ENCODE measurements around the gene HIVEP1. TPM values are rescaled to one million over a fixed set of nuclear protein-coding genes. Genes with fewer than 3 reads are reported as not detected.
A peak's percentile ranks its signal among the peaks of the same experiment; 100 is the strongest.

The HIVEP1 gene
- polyA plus RNA-seq, 1 of the 3 experiments (the other 2 are of a cell fraction): 7.7 TPM

- no peak for TF ChIP-seq SMC3 (IDR thresholded peaks at IDR 0.05; ENCODE audit: low read depth, low read length)
- TF ChIP-seq YY1 (IDR thresholded peaks at IDR 0.05; ENCODE audit: low read depth): no peak
- no peak for TF ChIP-seq RCOR1 (IDR thresholded peaks at IDR 0.05; ENCODE audit: low read length)
- peak; percentile 3 for TF ChIP-seq CHD2 (IDR thresholded peaks at IDR 0.05; ENCODE audit: low read length, partially characterized antibody)
- no peak for TF ChIP-seq GATA2 (CRISPR knock-in tag; IDR thresholded peaks at IDR 0.05)
- 0 out of 2 replicates have a peak, but pooled peaks have one; percentile 4 for TF ChIP-seq MAX (IDR thresholded peaks at IDR 0.05; ENCODE audit: low read depth)
- TF ChIP-seq MXI1 (IDR thresholded peaks at IDR 0.05; ENCODE audit: low read depth, low read length): 0 out of 2 replicates have a peak, but pooled peaks have one; percentile 4
- peak overlapping the region; percentile 86 for H2AFZ ChIP-seq (ENCODE audit: low read depth)
- H3K4me1 ChIP-seq (ENCODE audit: control insufficient read depth in 1 of 2, insufficient read depth in 2 of 2, low read depth in 1 of 2, low read length in 1 of 2): peaks cover 5 to 13% of the 10 kb centered on the region in 2 experiments; a peak in 3 of 4 replicates
- ChIA-PET POLR2A (no interaction called here), CTCF (interaction anchor here (1.4 kb wide), 1 partner anchor 225 kb away, joined by 3 read pairs; no protein-coding TSS in a partner anchor)
- no peaks in the 10 kb centered on the region for H3K27me3 ChIP-seq (ENCODE audit: insufficient read depth)
- peak overlapping the region; percentile 62 to 85 for H3K4me3 ChIP-seq (ENCODE audit: low read depth in 2 of 2, low read length in 1 of 2)
- H4K20me1 ChIP-seq (ENCODE audit: insufficient read depth): no peaks in the 10 kb centered on the region
- H3K79me2 ChIP-seq (ENCODE audit: insufficient read depth): peaks cover 21% of the 10 kb centered on the region
- H3K9me2 ChIP-seq: no peaks in the 10 kb centered on the region
- no peak for DNase-seq
- 5% methylated on average over 1 of the region's 29 CpGs for WGBS (ENCODE audit: low lambda C conversion rate)
- H3K4me2 ChIP-seq: peak overlapping the region; percentile 85
- H3K36me3 ChIP-seq (replicated peaks in 1 of 2; ENCODE audit: control insufficient read depth in 1 of 2, insufficient read depth in 2 of 2, low read length in 1 of 2): no peaks in the 10 kb centered on the region
- peak overlapping the region; percentile 100 for H3K9ac ChIP-seq
- peak overlapping the region; percentile 99 for H3K27ac ChIP-seq (ENCODE audit: low read depth in 2 of 2, low read length in 1 of 2)
- peaks cover 33% of the 10 kb centered on the region for H3F3A ChIP-seq (replicated peaks; ENCODE audit: insufficient read depth)
- H3K9me3 ChIP-seq: no peaks in the 10 kb centered on the region
Measured at GRCh38 chr6:12009180-12009685, 2.9 kb upstream of the HIVEP1 start.

DNA sequence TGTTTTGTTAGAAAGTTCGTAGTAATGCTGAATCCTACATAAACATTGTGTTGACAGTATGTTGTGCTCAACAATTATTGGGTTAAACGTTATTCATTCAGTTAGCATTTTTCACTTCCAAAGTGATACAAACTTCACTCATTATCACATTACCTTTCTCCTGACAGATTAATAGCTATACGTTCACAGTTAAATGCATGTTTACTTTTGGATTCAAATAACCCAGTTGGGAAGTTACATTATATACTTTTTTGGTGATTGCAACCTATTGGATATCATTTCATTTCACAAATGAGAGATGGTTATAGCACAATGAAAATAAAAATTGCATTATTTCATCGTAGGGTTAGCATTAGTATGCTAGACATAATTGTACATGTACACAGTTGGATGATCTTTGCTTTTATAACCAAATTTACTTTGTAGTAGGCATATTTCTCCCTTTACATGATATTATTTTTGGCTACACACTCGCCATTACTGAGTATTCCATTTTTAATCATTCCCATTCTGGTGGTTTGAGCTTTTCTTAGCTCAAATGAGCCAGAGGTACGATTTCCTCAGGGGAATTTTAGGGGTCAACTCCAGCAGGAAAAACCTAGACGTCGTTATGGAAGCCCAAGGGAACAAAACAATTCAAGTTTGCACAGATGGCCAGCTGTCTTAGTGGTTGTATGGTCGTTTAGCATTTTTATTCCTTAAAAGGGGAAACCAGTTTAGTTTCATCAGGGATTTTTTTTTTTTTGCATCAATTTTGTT is 2.1 kb upstream of the HIVEP1 start:
- ChIA-PET POLR2A (no interaction called here), CTCF (interaction anchor here (0.7 to 1.4 kb wide), 2 partner anchors 224 kb away, joined by 3 read pairs; no protein-coding TSS in a partner anchor)
- Histone ChIP-seq H3K36me3 (replicated peaks in 1 of 2; ENCODE audit: control insufficient read depth in 1 of 2, insufficient read depth in 2 of 2, low read length in 1 of 2) (peaks cover 0 to 4% of the 10 kb centered on the region in 2 experiments), H3K9ac (peak overlapping the region; percentile 100), H3K4me2 (peak overlapping the region; percentile 85), H3K4me1 (ENCODE audit: control insufficient read depth in 1 of 2, insufficient read depth in 2 of 2, low read depth in 1 of 2, low read length in 1 of 2) (peaks cover 5 to 13% of the 10 kb centered on the region in 2 experiments; a peak in 3 of 4 replicates), H3K4me3 (ENCODE audit: low read depth in 2 of 2, low read length in 1 of 2) (peak overlapping the region; percentile 62 to 85), H3K9me3 (no peaks in the 10 kb centered on the region), H2AFZ (ENCODE audit: low read depth) (peak overlapping the region; percentile 87), H3F3A (replicated peaks; ENCODE audit: insufficient read depth) (peaks cover 38% of the 10 kb centered on the region), H3K27me3 (ENCODE audit: insufficient read depth) (no peaks in the 10 kb centered on the region), H3K9me2 (no peaks in the 10 kb centered on the region), H3K27ac (ENCODE audit: low read depth in 2 of 2, low read length in 1 of 2) (peak overlapping the region; percentile 95 to 99), H3K79me2 (ENCODE audit: insufficient read depth) (peaks cover 29% of the 10 kb centered on the region), H4K20me1 (ENCODE audit: insufficient read depth) (no peaks in the 10 kb centered on the region)
- 5% methylated on average over 9 of the region's 9 CpGs for WGBS (ENCODE audit: low lambda C conversion rate)
- no peak for DNase-seq
- no peak for TF ChIP-seq TEAD4 (IDR thresholded peaks at IDR 0.05; ENCODE audit: borderline replicate concordance, insufficient read depth)
- TF ChIP-seq, protein P1, sequence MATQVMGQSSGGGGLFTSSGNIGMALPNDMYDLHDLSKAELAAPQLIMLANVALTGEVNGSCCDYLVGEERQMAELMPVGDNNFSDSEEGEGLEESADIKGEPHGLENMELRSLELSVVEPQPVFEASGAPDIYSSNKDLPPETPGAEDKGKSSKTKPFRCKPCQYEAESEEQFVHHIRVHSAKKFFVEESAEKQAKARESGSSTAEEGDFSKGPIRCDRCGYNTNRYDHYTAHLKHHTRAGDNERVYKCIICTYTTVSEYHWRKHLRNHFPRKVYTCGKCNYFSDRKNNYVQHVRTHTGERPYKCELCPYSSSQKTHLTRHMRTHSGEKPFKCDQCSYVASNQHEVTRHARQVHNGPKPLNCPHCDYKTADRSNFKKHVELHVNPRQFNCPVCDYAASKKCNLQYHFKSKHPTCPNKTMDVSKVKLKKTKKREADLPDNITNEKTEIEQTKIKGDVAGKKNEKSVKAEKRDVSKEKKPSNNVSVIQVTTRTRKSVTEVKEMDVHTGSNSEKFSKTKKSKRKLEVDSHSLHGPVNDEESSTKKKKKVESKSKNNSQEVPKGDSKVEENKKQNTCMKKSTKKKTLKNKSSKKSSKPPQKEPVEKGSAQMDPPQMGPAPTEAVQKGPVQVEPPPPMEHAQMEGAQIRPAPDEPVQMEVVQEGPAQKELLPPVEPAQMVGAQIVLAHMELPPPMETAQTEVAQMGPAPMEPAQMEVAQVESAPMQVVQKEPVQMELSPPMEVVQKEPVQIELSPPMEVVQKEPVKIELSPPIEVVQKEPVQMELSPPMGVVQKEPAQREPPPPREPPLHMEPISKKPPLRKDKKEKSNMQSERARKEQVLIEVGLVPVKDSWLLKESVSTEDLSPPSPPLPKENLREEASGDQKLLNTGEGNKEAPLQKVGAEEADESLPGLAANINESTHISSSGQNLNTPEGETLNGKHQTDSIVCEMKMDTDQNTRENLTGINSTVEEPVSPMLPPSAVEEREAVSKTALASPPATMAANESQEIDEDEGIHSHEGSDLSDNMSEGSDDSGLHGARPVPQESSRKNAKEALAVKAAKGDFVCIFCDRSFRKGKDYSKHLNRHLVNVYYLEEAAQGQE (IDR thresholded peaks at IDR 0.05; ENCODE audit: low read depth, low read length): no peak
- no peak for TF ChIP-seq RXRA (IDR thresholded peaks at IDR 0.05; ENCODE audit: borderline replicate concordance, low read depth)
- TF ChIP-seq MEF2A (IDR thresholded peaks at IDR 0.05; ENCODE audit: borderline replicate concordance, low read depth): no peak
- TF ChIP-seq RAD21 (IDR thresholded peaks at IDR 0.05; ENCODE audit: low read length): no peak
- TF ChIP-seq TAF1 (IDR thresholded peaks at IDR 0.05; ENCODE audit: borderline replicate concordance, low read depth, low read length): no peak
- TF ChIP-seq FOSL2 (IDR thresholded peaks at IDR 0.05; ENCODE audit: borderline replicate concordance, low read depth): no peak
- no peak for TF ChIP-seq FOXJ3 (CRISPR knock-in tag; IDR thresholded peaks at IDR 0.05)
- TF ChIP-seq, protein P2, sequence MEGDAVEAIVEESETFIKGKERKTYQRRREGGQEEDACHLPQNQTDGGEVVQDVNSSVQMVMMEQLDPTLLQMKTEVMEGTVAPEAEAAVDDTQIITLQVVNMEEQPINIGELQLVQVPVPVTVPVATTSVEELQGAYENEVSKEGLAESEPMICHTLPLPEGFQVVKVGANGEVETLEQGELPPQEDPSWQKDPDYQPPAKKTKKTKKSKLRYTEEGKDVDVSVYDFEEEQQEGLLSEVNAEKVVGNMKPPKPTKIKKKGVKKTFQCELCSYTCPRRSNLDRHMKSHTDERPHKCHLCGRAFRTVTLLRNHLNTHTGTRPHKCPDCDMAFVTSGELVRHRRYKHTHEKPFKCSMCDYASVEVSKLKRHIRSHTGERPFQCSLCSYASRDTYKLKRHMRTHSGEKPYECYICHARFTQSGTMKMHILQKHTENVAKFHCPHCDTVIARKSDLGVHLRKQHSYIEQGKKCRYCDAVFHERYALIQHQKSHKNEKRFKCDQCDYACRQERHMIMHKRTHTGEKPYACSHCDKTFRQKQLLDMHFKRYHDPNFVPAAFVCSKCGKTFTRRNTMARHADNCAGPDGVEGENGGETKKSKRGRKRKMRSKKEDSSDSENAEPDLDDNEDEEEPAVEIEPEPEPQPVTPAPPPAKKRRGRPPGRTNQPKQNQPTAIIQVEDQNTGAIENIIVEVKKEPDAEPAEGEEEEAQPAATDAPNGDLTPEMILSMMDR (IDR thresholded peaks at IDR 0.05): no peak

All from SK-N-SH (cell line).